CD4-positive, CD25-positive, alpha-beta regulatory T cell (primary cell): Measurements from ENCODE around the gene RPS6KA5. TPM values are rescaled to one million over a fixed set of nuclear protein-coding genes. Genes with fewer than 3 reads are reported as not detected.
"Not testable (repeated sequence)": the region's sequence is repeated elsewhere in the genome, so short reads cannot be mapped to it uniquely, and the experiment has no call there.

Experiments used
- ATAC-seq, 2 donors: fragments of 150-1000 bp; cut with Tn5 transposase; one replicate each; pipeline ENCODE4 v1.10.0; 2021; ENCODE audit warnings: low read depth in 2 of 2, moderate number of reproducible peaks in 2 of 2, moderate library complexity in 1 of 2
- DNase-seq, 3 donors: peaks; one replicate each; pipeline versions ENCODE4 v3.0.0 to v3.0.0-alpha.2; 2012 to 2022; ENCODE audit warnings: mixed read lengths in 1 of 3
- H3K27ac ChIP-seq: one replicate; pipeline ENCODE4 v1.7.0; 2013; ENCODE audit warnings: mild to moderate bottlenecking, low read length; ENCODE audit not compliant: insufficient read depth, poor library complexity, severe bottlenecking
- H3K27me3 ChIP-seq: one replicate; pipeline ENCODE4 v1.7.0; 2013; ENCODE audit warnings: low read length; ENCODE audit not compliant: control insufficient read depth, insufficient read depth
- H3K36me3 ChIP-seq: one replicate; pipeline ENCODE4 v1.7.0; 2013; ENCODE audit warnings: mild to moderate bottlenecking, low read length, moderate library complexity; ENCODE audit not compliant: control insufficient read depth, insufficient read depth
- H3K4me1 ChIP-seq: 2 replicates; pipeline ENCODE4 v1.7.0; 2013; ENCODE audit warnings: mild to moderate bottlenecking, low read length; ENCODE audit not compliant: insufficient read depth, control insufficient read depth, poor library complexity, severe bottlenecking
- H3K4me3 ChIP-seq: one replicate; pipeline ENCODE4 v1.7.0; 2013; ENCODE audit warnings: low read depth, mild to moderate bottlenecking, low read length, moderate library complexity
- H3K9me3 ChIP-seq, 2 experiments: 1 replicate in 1 of 2; 2 replicates in 1 of 2; pipeline ENCODE4 v1.7.0; 2013; ENCODE audit warnings: low read length in 2 of 2, mild to moderate bottlenecking in 1 of 2, moderate library complexity in 1 of 2; ENCODE audit not compliant: control insufficient read depth in 2 of 2
- H3K27ac Mint-ChIP-seq, 3 donors: one replicate each; pipeline ENCODE4 v1.8.0; 2020 to 2022; ENCODE audit warnings: mild to moderate bottlenecking in 3 of 3, mixed read lengths in 3 of 3, moderate library complexity in 2 of 3
- H3K27me3 Mint-ChIP-seq: one replicate; pipeline ENCODE4 v1.8.0; 2022; ENCODE audit warnings: mild to moderate bottlenecking, mixed read lengths
- H3K36me3 Mint-ChIP-seq: one replicate; pipeline ENCODE4 v1.8.0; 2020; ENCODE audit warnings: mixed read lengths
- H3K4me1 Mint-ChIP-seq, 4 donors: one replicate each; pipeline ENCODE4 v1.8.0; 2020 to 2022; ENCODE audit warnings: mixed read lengths in 4 of 4, mild to moderate bottlenecking in 1 of 4
- H3K4me3 Mint-ChIP-seq, 4 donors: one replicate each; pipeline ENCODE4 v1.8.0; 2020 to 2022; ENCODE audit warnings: mild to moderate bottlenecking in 4 of 4, mixed read lengths in 4 of 4, moderate library complexity in 3 of 4
- H3K9me3 Mint-ChIP-seq, 7 donors: one replicate each; pipeline ENCODE4 v1.8.0; 2020 to 2022; ENCODE audit warnings: mixed read lengths in 7 of 7, mild to moderate bottlenecking in 3 of 7, moderate library complexity in 2 of 7
- polyA plus RNA-seq, 4 donors: library from polyadenylated mRNA; unstranded; fragments of 300-500 nt; fragmentation: Illumina TruSeq; gene quantifications; one replicate each; pipeline ENCODE4 v1.2.3, GENCODE V29; 2021
- total RNA-seq: library from RNA; stranded (reverse); gene quantifications from one replicate; pipeline ENCODE4 v1.2.3, GENCODE V29; 2022

RPS6KA5 gene
- total and polyA plus RNA-seq, 5 donors from 2014 or later, result 20.9 to 38.2 (median 25.7) TPM

GRCh38 chr14:91029456-91030217, 30.8 kb downstream of the RPS6KA5 start:
- DNase-seq, result peak in 1 of 3 donors; percentile 36
- no peak overlapping the region for H3K4me3 ChIP-seq

DNA sequence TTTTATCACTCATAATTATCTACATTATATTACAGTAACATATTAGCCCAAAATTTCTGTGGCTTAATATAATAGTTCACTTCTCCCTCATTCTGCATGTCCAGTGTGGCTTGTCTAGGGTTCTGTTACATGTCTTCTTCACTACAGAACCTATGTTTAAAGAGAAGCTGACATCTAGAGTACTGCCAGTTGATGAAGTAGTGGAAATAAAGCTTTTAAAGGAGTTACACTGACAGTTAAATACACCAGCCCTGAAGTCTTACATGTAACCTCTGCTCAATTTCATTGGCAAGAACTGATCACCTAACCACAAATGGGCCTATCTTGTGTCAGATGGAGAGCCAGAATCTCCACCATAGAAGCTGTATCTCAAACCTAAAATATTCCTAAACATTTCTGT, 32.9 kb downstream of the RPS6KA5 start:
- H3K9me3 Mint-ChIP-seq, result no peaks in the 10 kb centered on the region
- H3K36me3 Mint-ChIP-seq, result peaks cover 16% of the 10 kb centered on the region
- peaks cover 29% of the 10 kb centered on the region for H3K4me1 ChIP-seq
- no peaks in the 10 kb centered on the region for H3K27me3 Mint-ChIP-seq
- H3K4me3 Mint-ChIP-seq, result peak overlapping the region in 1 of 4 donors; percentile 42
- no peaks in the 10 kb centered on the region for H3K36me3 ChIP-seq
- ATAC-seq (no peak), DNase-seq (no peak)
- no peak overlapping the region for H3K27ac ChIP-seq
- peaks cover 52 to 78% (median 57%) of the 10 kb centered on the region in 4 donors for H3K4me1 Mint-ChIP-seq
- H3K27me3 ChIP-seq, result no peaks in the 10 kb centered on the region
- no peak overlapping the region for H3K27ac Mint-ChIP-seq
- H3K4me3 ChIP-seq, result no peak overlapping the region
- no peaks in the 10 kb centered on the region for H3K9me3 ChIP-seq

More at GRCh38 chr14:91029456-91030217, 30.8 kb downstream of the RPS6KA5 start:
- Mint-ChIP-seq H3K4me3 (peak overlapping the region in 2 of 4 donors; percentile 7 to 14), H3K4me1 (peaks cover 43 to 70% (median 46%) of the 10 kb centered on the region in 4 donors), H3K27me3 (no peaks in the 10 kb centered on the region), H3K9me3 (no peaks in the 10 kb centered on the region), H3K36me3 (peaks cover 18% of the 10 kb centered on the region), H3K27ac (peak overlapping the region in 2 of 3 donors; percentile 76 to 79)
- Histone ChIP-seq H3K9me3 (no peaks in the 10 kb centered on the region), H3K27ac (no peak overlapping the region), H3K27me3 (no peaks in the 10 kb centered on the region), H3K4me1 (peaks cover 16% of the 10 kb centered on the region), H3K36me3 (no peaks in the 10 kb centered on the region)
- ATAC-seq, result no peak

GRCh38 chr14:91022622-91023028, 37.8 kb downstream of the RPS6KA5 start:
- peaks cover 31% of the 10 kb centered on the region for H3K4me1 ChIP-seq
- Mint-ChIP-seq H3K36me3 (peaks cover 15% of the 10 kb centered on the region), H3K27ac (peak overlapping the region; percentile 84 to 92 (median 90)), H3K4me1 (peaks cover 46 to 82% (median 62%) of the 10 kb centered on the region in 4 donors), H3K4me3 (peak overlapping the region; percentile 80 to 93 (median 86))
- peak; percentile 87 to 93 for ATAC-seq
- not testable (repeated sequence) for H3K27me3 Mint-ChIP-seq, H3K9me3 Mint-ChIP-seq, H3K27me3 ChIP-seq, H3K36me3 ChIP-seq, H3K9me3 ChIP-seq
- peak overlapping the region; percentile 88 for H3K27ac ChIP-seq
- DNase-seq, result peak in 2 of 3 donors; percentile 58 to 92
- H3K4me3 ChIP-seq, result peak overlapping the region; percentile 82

DNA sequence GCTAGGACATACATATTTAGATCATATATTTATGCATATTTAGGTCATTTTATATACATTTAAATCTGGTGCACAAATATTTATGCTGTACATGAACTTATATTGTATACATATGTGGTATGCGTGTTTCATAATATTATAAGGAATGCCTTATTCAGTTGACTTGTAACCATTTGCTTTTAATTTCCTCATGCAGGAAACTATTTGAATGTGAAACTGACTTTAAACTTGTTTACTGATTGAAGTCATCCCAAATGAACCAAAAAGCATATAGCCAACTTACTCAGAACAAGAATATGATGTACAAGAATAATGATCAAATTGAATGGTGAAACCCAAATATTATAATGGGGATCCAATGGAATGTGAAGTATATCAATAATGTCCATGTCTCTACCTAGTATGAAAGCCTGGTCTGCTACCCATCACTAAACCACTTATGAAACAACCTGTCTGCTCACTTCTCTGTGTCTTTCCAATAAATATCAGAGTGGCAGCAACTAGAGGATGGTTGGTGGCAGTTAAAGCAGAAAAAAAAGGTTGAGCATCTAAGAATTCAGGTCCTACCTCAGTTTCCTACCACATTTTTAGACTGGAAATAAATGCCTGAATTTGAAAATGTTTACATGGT, 38.3 kb downstream of the RPS6KA5 start:
- Histone ChIP-seq H3K27ac (peak overlapping the region; percentile 88), H3K27me3 (no peaks in the 10 kb centered on the region), H3K4me1 (peaks cover 32% of the 10 kb centered on the region), H3K9me3 (no peaks in the 10 kb centered on the region), H3K4me3 (peak overlapping the region; percentile 82), H3K36me3 (peaks cover 4% of the 10 kb centered on the region)
- peaks cover 44 to 80% (median 58%) of the 10 kb centered on the region in 4 donors for H3K4me1 Mint-ChIP-seq
- H3K27ac Mint-ChIP-seq, result peak overlapping the region; percentile 90 to 98 (median 92)
- H3K4me3 Mint-ChIP-seq, result peak overlapping the region; percentile 80 to 93 (median 86)
- H3K36me3 Mint-ChIP-seq, result peaks cover 10% of the 10 kb centered on the region
- peak; percentile 37 to 60 for ATAC-seq
- H3K9me3 Mint-ChIP-seq, result peaks cover 0 to 1% (median 0%) of the 10 kb centered on the region in 7 donors
- no peaks in the 10 kb centered on the region for H3K27me3 Mint-ChIP-seq
- DNase-seq, result no peak

- H3K9me3 ChIP-seq, result no peaks in the 10 kb centered on the region
- Mint-ChIP-seq H3K4me3 (no peak overlapping the region), H3K27ac (peak overlapping the region in 2 of 3 donors; percentile 79 to 90), H3K4me1 (peaks cover 41 to 77% (median 54%) of the 10 kb centered on the region in 4 donors), H3K9me3 (peaks cover 0 to 1% (median 0%) of the 10 kb centered on the region in 7 donors), H3K36me3 (peaks cover 5% of the 10 kb centered on the region), H3K27me3 (no peaks in the 10 kb centered on the region)
- DNase-seq (no peak), ATAC-seq (no peak)
- no peak overlapping the region for H3K4me3 ChIP-seq
- peaks cover 4% of the 10 kb centered on the region for H3K36me3 ChIP-seq
- H3K4me1 ChIP-seq, result peaks cover 32% of the 10 kb centered on the region
- H3K27ac ChIP-seq, result no peak overlapping the region
- no peaks in the 10 kb centered on the region for H3K27me3 ChIP-seq
These were observed 39.3 kb downstream of the RPS6KA5 start for GRCh38 chr14:91021115-91021514.

DNA sequence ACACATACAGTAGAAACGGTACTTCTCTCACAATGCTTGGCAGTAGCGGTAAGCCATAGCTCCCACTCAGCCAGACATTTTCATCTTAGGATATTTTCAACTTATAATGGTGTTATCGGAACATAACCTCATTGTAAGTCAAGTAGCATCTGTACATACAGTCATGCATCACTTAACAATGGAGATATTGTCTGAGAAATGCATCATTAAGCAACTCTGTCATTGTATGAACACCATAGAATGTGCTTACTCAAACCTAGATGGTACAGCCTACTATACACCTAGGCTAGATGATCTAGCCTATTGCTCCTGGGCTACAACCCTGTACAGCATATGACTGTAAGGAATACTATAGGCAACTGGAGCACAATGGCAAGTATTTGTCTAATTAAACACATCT, 40.8 kb downstream of the RPS6KA5 start:
- Histone ChIP-seq H3K4me1 (peaks cover 35% of the 10 kb centered on the region), H3K27ac (no peak overlapping the region), H3K4me3 (no peak overlapping the region), H3K27me3 (no peaks in the 10 kb centered on the region), H3K9me3 (no peaks in the 10 kb centered on the region), H3K36me3 (peaks cover 4% of the 10 kb centered on the region)
- no peak overlapping the region for H3K4me3 Mint-ChIP-seq
- ATAC-seq, result no peak
- DNase-seq, result no peak
- H3K27ac Mint-ChIP-seq, result peak overlapping the region in 1 of 3 donors; percentile 46
- peaks cover 5% of the 10 kb centered on the region for H3K36me3 Mint-ChIP-seq
- peaks cover 0 to 1% (median 0%) of the 10 kb centered on the region in 7 donors for H3K9me3 Mint-ChIP-seq
- no peaks in the 10 kb centered on the region for H3K27me3 Mint-ChIP-seq
- H3K4me1 Mint-ChIP-seq, result peaks cover 38 to 76% (median 57%) of the 10 kb centered on the region in 4 donors

GRCh38 chr14:91018481-91018880, 42.0 kb downstream of the RPS6KA5 start:
- peaks cover 5% of the 10 kb centered on the region for H3K36me3 Mint-ChIP-seq
- H3K27ac Mint-ChIP-seq, result peak overlapping the region in 1 of 3 donors; percentile 3

More at GRCh38 chr14:91018481-91018880, 42.0 kb downstream of the RPS6KA5 start:
- H3K4me3 Mint-ChIP-seq, result no peak overlapping the region
- no peak for DNase-seq
- no peak overlapping the region for H3K27ac ChIP-seq
- H3K4me1 Mint-ChIP-seq, result peaks cover 27 to 65% (median 48%) of the 10 kb centered on the region in 4 donors
- H3K9me3 ChIP-seq, result no peaks in the 10 kb centered on the region
- no peak overlapping the region for H3K4me3 ChIP-seq
- ATAC-seq, result no peak
- H3K4me1 ChIP-seq, result peaks cover 27% of the 10 kb centered on the region
- H3K36me3 ChIP-seq, result peaks cover 4% of the 10 kb centered on the region
- no peaks in the 10 kb centered on the region for H3K27me3 ChIP-seq
- H3K9me3 Mint-ChIP-seq, result peaks cover 0 to 1% (median 0%) of the 10 kb centered on the region in 7 donors
- no peaks in the 10 kb centered on the region for H3K27me3 Mint-ChIP-seq
